GM13976 (cell line): ENCODE results near the gene SCAP.

Source experiments
- DNase-seq: peaks from one replicate; pipeline ENCODE4 v3.0.0; 2012; ENCODE audit warnings: low spot score
- in situ Hi-C: fragments of 300-500 bp; cut with MboI; formaldehyde crosslinking; loops from one replicate; pipeline ENCODE4 v1.12.0; 2022; ENCODE audit warnings: low sequenced_read_pairs, mixed read lengths, inconsistent platforms; ENCODE audit not compliant: unreplicated experiment
- TF ChIP-seq, protein P1 (sequence below): IDR thresholded peaks from 2 replicates; pipeline ENCODE4 v1.5.1; 2012; ENCODE audit warnings: borderline replicate concordance, mild to moderate bottlenecking; ENCODE audit not compliant: insufficient read depth; ENCODE audit errors: extremely low read depth, missing control alignments, control extremely low read depth

The SCAP gene

DNA sequence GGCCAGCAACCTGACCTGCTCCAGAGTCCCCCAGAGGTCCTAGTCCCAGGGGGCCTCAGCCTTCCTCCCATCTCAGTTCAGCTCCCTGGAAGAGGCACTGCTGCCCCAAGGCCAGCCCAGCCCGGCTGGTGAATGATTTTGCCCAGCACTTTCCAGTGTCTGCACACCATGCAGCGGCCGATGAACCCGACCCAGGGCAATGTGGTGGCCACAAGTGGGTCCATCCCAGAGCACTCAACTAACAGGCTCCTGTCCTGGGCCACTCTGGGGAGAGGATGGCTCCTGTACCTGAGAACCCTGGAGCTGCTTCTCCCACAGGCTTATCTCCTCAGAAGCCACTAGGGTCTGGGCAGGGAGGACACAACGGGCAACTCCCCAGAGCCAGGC lies 55.7 kb downstream of the SCAP start:
- in situ Hi-C loops, result no loop called here
- DNase-seq, result no peak
- TF ChIP-seq, protein P1, sequence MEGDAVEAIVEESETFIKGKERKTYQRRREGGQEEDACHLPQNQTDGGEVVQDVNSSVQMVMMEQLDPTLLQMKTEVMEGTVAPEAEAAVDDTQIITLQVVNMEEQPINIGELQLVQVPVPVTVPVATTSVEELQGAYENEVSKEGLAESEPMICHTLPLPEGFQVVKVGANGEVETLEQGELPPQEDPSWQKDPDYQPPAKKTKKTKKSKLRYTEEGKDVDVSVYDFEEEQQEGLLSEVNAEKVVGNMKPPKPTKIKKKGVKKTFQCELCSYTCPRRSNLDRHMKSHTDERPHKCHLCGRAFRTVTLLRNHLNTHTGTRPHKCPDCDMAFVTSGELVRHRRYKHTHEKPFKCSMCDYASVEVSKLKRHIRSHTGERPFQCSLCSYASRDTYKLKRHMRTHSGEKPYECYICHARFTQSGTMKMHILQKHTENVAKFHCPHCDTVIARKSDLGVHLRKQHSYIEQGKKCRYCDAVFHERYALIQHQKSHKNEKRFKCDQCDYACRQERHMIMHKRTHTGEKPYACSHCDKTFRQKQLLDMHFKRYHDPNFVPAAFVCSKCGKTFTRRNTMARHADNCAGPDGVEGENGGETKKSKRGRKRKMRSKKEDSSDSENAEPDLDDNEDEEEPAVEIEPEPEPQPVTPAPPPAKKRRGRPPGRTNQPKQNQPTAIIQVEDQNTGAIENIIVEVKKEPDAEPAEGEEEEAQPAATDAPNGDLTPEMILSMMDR, result no peak

DNA sequence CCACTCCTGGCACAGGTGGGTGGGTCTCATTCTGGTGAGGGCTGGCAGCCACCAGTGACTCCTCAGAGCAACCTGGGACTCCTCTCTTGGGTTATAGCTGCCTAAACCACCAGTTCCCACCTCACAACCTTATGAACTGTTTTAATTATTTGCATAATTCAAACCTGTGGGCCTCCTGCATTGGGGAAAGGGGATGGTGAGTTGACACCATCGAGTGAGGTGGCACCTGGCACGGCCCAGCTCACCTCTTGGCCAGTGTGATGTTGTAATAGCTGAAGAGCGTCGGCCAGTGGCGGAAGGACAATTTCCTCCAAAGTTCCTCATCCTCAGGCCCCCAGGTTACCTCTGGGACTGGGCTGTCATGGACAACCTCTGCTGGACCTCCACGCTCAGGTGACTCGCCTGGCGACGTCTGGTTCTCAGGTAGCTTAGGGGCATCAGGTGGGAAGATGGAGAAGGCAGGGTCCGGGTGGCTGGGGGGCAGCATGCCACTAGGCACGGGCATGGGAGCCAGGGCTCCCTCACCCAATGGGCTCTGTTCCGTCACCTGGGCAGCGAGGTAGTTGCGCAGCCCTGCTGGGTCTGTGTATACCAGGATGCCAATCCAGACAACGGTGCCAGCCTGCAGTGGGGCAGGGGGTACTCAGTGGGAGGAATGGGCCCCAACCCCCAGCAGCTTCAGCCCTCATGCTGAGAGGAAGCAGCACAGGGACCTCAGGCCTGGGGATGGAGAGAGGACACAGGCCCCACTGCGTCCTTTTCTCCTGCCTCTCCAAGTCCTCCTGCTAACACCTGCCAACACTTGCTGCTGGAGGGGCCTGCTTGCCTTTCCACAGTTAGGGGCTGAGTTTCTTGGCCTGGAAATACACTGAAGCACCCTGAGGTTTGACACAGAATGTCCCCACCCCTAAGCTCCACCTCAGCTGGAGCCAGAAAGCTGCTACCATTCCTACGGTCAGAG lies 56.4 kb downstream of the SCAP start:
- in situ Hi-C loops, result no loop called here
- DNase-seq, result peak; percentile 39
- TF ChIP-seq, protein P1, result no peak

DNA sequence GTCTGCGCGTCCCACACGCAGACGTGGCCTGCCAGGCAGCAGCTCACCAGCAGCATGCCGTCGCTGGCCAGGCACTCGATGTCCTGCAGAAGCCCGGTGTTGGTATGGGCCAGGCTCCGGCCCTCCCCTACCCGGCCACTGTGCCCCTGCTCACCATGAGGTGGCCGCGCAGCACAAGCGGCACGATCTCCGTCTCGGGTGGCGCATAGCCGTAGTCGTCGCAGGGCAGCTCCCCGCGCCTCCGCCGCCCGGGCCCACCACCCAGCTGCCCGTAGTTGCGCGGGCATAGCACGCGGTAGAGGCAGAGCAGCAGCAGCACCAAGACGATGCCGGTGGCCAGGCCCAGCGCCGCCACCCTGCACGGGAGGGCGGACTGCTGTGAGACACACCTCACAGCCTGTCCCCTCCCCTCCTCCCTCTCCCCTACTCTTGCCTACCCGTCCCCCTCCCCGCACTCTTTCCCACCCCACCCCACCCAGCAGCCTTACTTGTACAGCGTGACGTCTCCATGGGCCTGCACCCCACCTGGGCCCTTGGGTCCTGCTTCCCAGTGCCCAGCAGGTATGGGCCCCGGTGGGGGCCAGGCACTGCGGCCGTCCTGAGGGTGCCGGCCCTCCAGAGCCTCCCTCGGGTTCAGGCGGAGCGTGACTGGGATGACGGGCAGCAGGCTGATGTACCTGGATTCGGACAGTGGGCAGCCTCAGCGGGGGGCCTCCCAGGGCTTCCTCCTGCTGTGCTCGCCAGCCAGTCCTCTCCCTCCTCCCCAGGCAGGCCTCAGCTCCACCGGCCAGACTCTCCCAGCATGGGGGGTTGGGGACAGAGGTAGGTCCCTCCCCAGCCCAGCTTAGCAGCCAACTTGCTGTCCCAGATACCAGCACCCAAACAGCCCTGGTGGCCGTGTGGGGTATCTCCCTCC lies 57.3 kb downstream of the SCAP start:
- in situ Hi-C loops, result no loop called here
- TF ChIP-seq, protein P1, result no peak
- no peak for DNase-seq

DNA sequence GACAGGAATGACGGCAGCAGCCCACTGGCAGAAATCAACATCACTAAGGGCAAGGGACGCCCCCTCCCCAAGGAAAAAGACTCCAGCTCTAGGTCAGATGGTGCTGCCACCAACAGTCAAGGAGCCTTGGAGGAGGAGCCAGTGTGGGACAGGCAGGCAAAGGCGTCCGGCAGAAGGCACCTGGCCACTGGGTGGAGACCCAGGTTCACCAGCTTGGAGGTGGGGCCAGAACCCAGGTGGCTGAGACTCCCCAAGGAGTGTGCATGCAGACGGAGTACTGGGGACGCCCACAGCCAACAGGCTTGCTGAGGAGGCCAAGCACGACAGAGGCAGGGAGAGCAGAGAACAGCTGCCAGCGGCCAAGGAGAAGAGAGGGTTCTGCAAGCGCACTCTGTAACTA lies 59.7 kb downstream of the SCAP start:
- TF ChIP-seq, protein P1, result no peak
- no peak for DNase-seq
- in situ Hi-C loops, result no loop called here

DNA sequence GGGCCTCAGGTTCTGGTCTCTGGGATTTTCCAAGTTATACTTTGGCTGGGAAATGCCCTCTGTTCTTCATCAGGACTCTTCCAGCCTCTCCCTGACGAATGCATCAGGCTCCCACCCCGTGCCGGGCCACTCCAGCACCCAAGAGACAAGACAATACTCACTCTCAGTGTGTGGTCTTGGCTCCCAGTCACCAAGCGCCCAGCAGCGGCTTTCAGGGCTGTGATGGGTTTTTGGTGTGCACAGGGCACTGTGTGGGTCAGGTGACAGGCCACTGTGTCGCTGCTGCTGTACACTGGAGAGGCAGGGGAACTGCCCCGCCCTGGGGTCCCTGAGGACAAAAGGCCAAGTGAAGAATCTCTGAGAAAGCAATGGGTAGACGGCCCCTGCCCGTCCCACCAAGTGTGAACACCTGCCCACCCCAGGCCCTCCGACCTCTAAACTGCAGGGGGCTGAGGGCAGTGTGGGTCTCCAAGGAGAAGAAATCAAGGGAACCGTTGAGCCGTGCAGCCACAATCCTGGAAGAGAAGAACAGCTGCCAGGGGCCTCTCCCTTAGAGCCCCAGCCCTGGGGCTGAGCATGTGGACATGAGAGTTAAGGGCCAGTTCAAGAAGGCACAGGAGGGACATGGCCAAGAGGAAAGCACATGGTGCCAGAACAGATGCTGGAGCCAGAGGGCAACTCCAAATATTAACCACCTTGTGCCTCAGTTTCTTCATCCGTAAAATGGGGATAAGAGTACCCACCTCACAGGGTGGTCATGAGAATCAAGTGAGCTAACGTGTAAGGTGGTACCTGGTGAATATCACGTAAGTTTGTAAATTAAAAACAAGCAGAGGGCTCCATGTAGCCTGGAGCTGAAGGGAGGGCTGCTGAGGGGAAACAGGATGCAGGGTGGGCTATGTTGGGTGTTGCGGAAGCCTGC lies 60.8 kb downstream of the SCAP start:
- DNase-seq, result no peak
- TF ChIP-seq, protein P1, result no peak
- in situ Hi-C loops, result no loop called here
